SK-N-SH treated with all-trans-retinoic acid at 6 μM for 48 hours (cell line): ENCODE results near the gene NKX1-1.

Experiments
- ATAC-seq: fragments of 200-7000 bp; cut with Tn5 transposase; 3 replicates; pipeline ENCODE4 v1.9.1; 2020; ENCODE audit warnings: mild to moderate bottlenecking, moderate library complexity
- ARNTL ChIP-seq: fragments of 450-650 bp; formaldehyde crosslinking; IDR thresholded peaks from 2 replicates; pipeline ENCODE4 v1.5.0; 2020; ENCODE audit warnings: low read depth, mild to moderate bottlenecking, moderate library complexity, borderline replicate concordance
- BACH2 ChIP-seq: fragments of 250-450 bp; sonication (Bioruptor Pico); IDR thresholded peaks from 2 replicates; pipeline ENCODE4 v1.9.0; 2021; ENCODE audit warnings: mild to moderate bottlenecking, borderline replicate concordance
- CREB5 ChIP-seq: fragments of 250-450 bp; sonication (Bioruptor Pico); IDR thresholded peaks from 2 replicates; pipeline ENCODE4 v1.5.1; 2020; ENCODE audit warnings: low read depth, mild to moderate bottlenecking, moderate library complexity
- CSDC2 ChIP-seq: fragments of 250-450 bp; sonication (Bioruptor Pico); IDR thresholded peaks from 2 replicates; pipeline ENCODE4 v1.5.0; 2020; ENCODE audit warnings: mild to moderate bottlenecking, moderate library complexity
- CSRNP3 ChIP-seq: fragments of 250-450 bp; sonication (Bioruptor Pico); IDR thresholded peaks from 2 replicates; pipeline ENCODE4 v1.5.1; 2021; ENCODE audit warnings: mild to moderate bottlenecking, moderate library complexity
- ESRRG ChIP-seq: fragments of 250-450 bp; sonication (Bioruptor Pico); IDR thresholded peaks from 2 replicates; pipeline ENCODE4 v1.6.1; 2021; ENCODE audit warnings: mild to moderate bottlenecking
- GLIS3 ChIP-seq: fragments of 250-450 bp; sonication (Bioruptor Pico); IDR thresholded peaks from 2 replicates; pipeline ENCODE4 v1.5.0; 2020; ENCODE audit warnings: mild to moderate bottlenecking, moderate library complexity
- ISL1 ChIP-seq: fragments of 250-450 bp; sonication (Bioruptor Pico); IDR thresholded peaks from 2 replicates; pipeline ENCODE4 v2.1.2; 2022; ENCODE audit warnings: mild to moderate bottlenecking, moderate library complexity
- OSR1 ChIP-seq: fragments of 250-450 bp; sonication (Bioruptor Pico); IDR thresholded peaks from 2 replicates; pipeline ENCODE4 v1.8.0; 2022; ENCODE audit warnings: moderate library complexity, mild to moderate bottlenecking, inconsistent platforms
- POU6F1 ChIP-seq: fragments of 250-450 bp; sonication (Bioruptor Pico); IDR thresholded peaks from 2 replicates; pipeline ENCODE4 v1.8.0; 2021; ENCODE audit warnings: low read depth, mild to moderate bottlenecking, moderate library complexity, borderline replicate concordance
- PPARA ChIP-seq: fragments of 250-450 bp; sonication (Bioruptor Pico); IDR thresholded peaks from 2 replicates; pipeline ENCODE4 v1.5.0; 2020; ENCODE audit warnings: mild to moderate bottlenecking, borderline replicate concordance
- SNAI2 ChIP-seq: fragments of 250-450 bp; sonication (Bioruptor Pico); IDR thresholded peaks from 2 replicates; pipeline ENCODE4 v1.5.0; 2020; ENCODE audit warnings: mild to moderate bottlenecking, moderate library complexity
- TCF4 ChIP-seq: fragments of 250-450 bp; sonication (Bioruptor Pico); IDR thresholded peaks from 2 replicates; pipeline ENCODE4 v1.8.0; 2021; ENCODE audit warnings: mild to moderate bottlenecking, moderate library complexity, borderline replicate concordance
- TSHZ2 ChIP-seq: fragments of 250-450 bp; sonication (Bioruptor Pico); IDR thresholded peaks from 2 replicates; pipeline ENCODE4 v1.5.0; 2020; ENCODE audit warnings: mild to moderate bottlenecking, moderate library complexity
- ZC3H10 ChIP-seq: fragments of 250-450 bp; sonication (Bioruptor Pico); IDR thresholded peaks from 2 replicates; pipeline ENCODE4 v1.5.1; 2021; ENCODE audit warnings: mild to moderate bottlenecking, moderate library complexity
- ZFP3 ChIP-seq: fragments of 250-450 bp; sonication (Bioruptor Pico); IDR thresholded peaks from 2 replicates; pipeline ENCODE4 v1.5.0; 2020; ENCODE audit warnings: mild to moderate bottlenecking, moderate library complexity
- ZFP30 ChIP-seq: fragments of 450-650 bp; formaldehyde crosslinking; IDR thresholded peaks from 2 replicates; pipeline ENCODE4 v1.5.0; 2022; ENCODE audit warnings: mild to moderate bottlenecking, moderate library complexity
- ZNF8 ChIP-seq: fragments of 450-650 bp; formaldehyde crosslinking; IDR thresholded peaks from 2 replicates; pipeline ENCODE4 v1.5.0; 2020; ENCODE audit warnings: mild to moderate bottlenecking, moderate library complexity

The NKX1-1 gene

GRCh38 chr4:1415681-1415981 is 9.4 kb upstream of the NKX1-1 start (continued):
- no peak for TF ChIP-seq TSHZ2 (CRISPR knock-in tag)
- no peak for TF ChIP-seq CREB5 (CRISPR knock-in tag)
- no peak for TF ChIP-seq SNAI2

- no peak for ATAC-seq
- TF ChIP-seq SNAI2 (no peak), ISL1 (no peak), ZNF8 (CRISPR knock-in tag) (no peak), ESRRG (CRISPR knock-in tag) (no peak), CSDC2 (CRISPR knock-in tag) (no peak), CSRNP3 (CRISPR knock-in tag) (no peak), TSHZ2 (CRISPR knock-in tag) (no peak), POU6F1 (CRISPR knock-in tag) (no peak), ZC3H10 (CRISPR knock-in tag) (no peak), PPARA (CRISPR knock-in tag) (no peak), ZFP30 (CRISPR knock-in tag) (no peak), TCF4 (no peak), ARNTL (CRISPR knock-in tag) (no peak)
Observed at GRCh38 chr4:1414831-1415680, 8.8 kb upstream of the NKX1-1 start.

- ATAC-seq, result no peak
- TF ChIP-seq ZNF8 (CRISPR knock-in tag), result no peak
Observed at GRCh38 chr4:1413687-1414479, 7.6 kb upstream of the NKX1-1 start.

GRCh38 chr4:1413204-1413663 is 7.0 kb upstream of the NKX1-1 start:
- no peak for ATAC-seq
- TF ChIP-seq TCF4, result no peak
- no peak for TF ChIP-seq ZFP30 (CRISPR knock-in tag)
- no peak for TF ChIP-seq TSHZ2 (CRISPR knock-in tag)
- TF ChIP-seq ZFP3 (CRISPR knock-in tag), result no peak
- TF ChIP-seq ARNTL (CRISPR knock-in tag), result no peak
- TF ChIP-seq GLIS3 (CRISPR knock-in tag), result no peak
- no peak for TF ChIP-seq POU6F1 (CRISPR knock-in tag)
- no peak for TF ChIP-seq BACH2 (CRISPR knock-in tag)
- TF ChIP-seq ZNF8 (CRISPR knock-in tag), result no peak
- no peak for TF ChIP-seq ISL1
- TF ChIP-seq OSR1 (CRISPR knock-in tag), result no peak
- no peak for TF ChIP-seq PPARA (CRISPR knock-in tag)
